ENCODE measurements around the gene AFF3. TPM values are rescaled to one million over a fixed set of nuclear protein-coding genes. Genes with fewer than 3 reads are reported as not detected.

AFF3 gene
- total RNA-seq, 1 experiment from 2014 or later: 0.61 TPM

GRCh38 chr2:99613980-99614379, 528.4 kb downstream of the AFF3 start:
- ChIA-PET RAD21 (ENCODE audit: low non-redundant PET in 1 of 2, low total read pairs in 2 of 2, uncharacterized antibody in 2 of 2, unreplicated experiment in 2 of 2) (interaction anchor here in 1 of 2 experiments (0.7 kb wide), 2 partner anchors 55 to 563 kb away, joined by 3 read pairs; no protein-coding TSS in a partner anchor), POLR2A (no interaction called here), CTCF (interaction anchor here (1.4 to 2.6 kb wide), 2 partner anchors 23 to 54 kb away, joined by 3 to 17 read pairs; no protein-coding TSS in a partner anchor)
- H4K20me1 ChIP-seq (ENCODE audit: insufficient read depth): no peaks in the 10 kb centered on the region
- DNase-seq (ENCODE audit: low read depth, low spot score) (no peak), ATAC-seq (no peak)
- H3K9me3 ChIP-seq (ENCODE audit: control insufficient read depth in 1 of 2, insufficient read depth in 1 of 2, low read depth in 1 of 2, low read length in 2 of 2): no peaks in the 10 kb centered on the region
- no peak overlapping the region for H3K9ac ChIP-seq (ENCODE audit: low read length)
- H3K79me2 ChIP-seq (ENCODE audit: insufficient read depth, low read length): no peaks in the 10 kb centered on the region
- H3K36me3 ChIP-seq (ENCODE audit: control insufficient read depth in 1 of 2, insufficient read depth in 2 of 2, low read length in 2 of 2): no peaks in the 10 kb centered on the region
- no peaks in the 10 kb centered on the region for H3K4me1 ChIP-seq (ENCODE audit: control insufficient read depth in 1 of 2, insufficient read depth in 2 of 2, low read length in 2 of 2)
- H2AFZ ChIP-seq (ENCODE audit: low read depth, low read length, poor library complexity, severe bottlenecking): no peak overlapping the region
- H3K27ac ChIP-seq (ENCODE audit: low read depth, low read length): no peak overlapping the region
- H3K9me2 ChIP-seq (ENCODE audit: insufficient read depth): no peaks in the 10 kb centered on the region
- H3K4me3 ChIP-seq (replicated peaks in 1 of 2; ENCODE audit: low read depth in 1 of 2, low read length in 2 of 2): no peak overlapping the region
- no peak overlapping the region for H3K4me2 ChIP-seq (ENCODE audit: low read length)
- intact Hi-C loops (cut with micrococcal nuclease): no loop called here
- H3K27me3 ChIP-seq (ENCODE audit: insufficient read depth, low read length): 0 out of 2 replicates have a peak, but pooled peaks cover 5% of the 10 kb centered on the region
- no TSS peak for BruUV-seq (replicated peaks)
- no peak for TF ChIP-seq SP1 (IDR thresholded peaks at IDR 0.05; ENCODE audit: low read depth)
- no peak for TF ChIP-seq EGR1 (IDR thresholded peaks at IDR 0.05; ENCODE audit: low read depth)
- no peak for TF ChIP-seq ZBTB33 (IDR thresholded peaks at IDR 0.05; ENCODE audit: extremely low read depth, insufficient replicate concordance, low read length)
- no peak for TF ChIP-seq SRF (IDR thresholded peaks at IDR 0.05; ENCODE audit: low read depth)
- TF ChIP-seq YY1 (IDR thresholded peaks at IDR 0.05; ENCODE audit: extremely low read depth, insufficient replicate concordance, low read depth, low read length): no peak
- no peak for TF ChIP-seq CEBPB (IDR thresholded peaks at IDR 0.05; ENCODE audit: low read depth)
- no peak for TF ChIP-seq MAX (IDR thresholded peaks at IDR 0.05)
- TF ChIP-seq EZH2phosphoT487 (IDR thresholded peaks at IDR 0.05; ENCODE audit: borderline replicate concordance): no peak
- TF ChIP-seq REST (IDR thresholded peaks at IDR 0.05; ENCODE audit: low read depth): no peak
- TF ChIP-seq ZNF274 (IDR thresholded peaks at IDR 0.05; ENCODE audit: low read depth, low read length): no peak
- TF ChIP-seq CBX3 (IDR thresholded peaks at IDR 0.05; ENCODE audit: low read depth): no peak
- TF ChIP-seq POLR2A (IDR thresholded peaks at IDR 0.05; ENCODE audit: borderline replicate concordance, extremely low read depth, insufficient read depth, insufficient read length): no peak
- no peak for TF ChIP-seq RAD21 (IDR thresholded peaks at IDR 0.05; ENCODE audit: low read depth)

Data from HCT116 (cell line).